Measurements from ENCODE around the gene PXK. TPM values are rescaled to one million over a fixed set of nuclear protein-coding genes. Genes with fewer than 3 reads are reported as not detected.

The PXK gene
- total RNA-seq, 2 experiments from 2014 or later, result 40.9 to 45.4 TPM

- Mint-ChIP-seq H3K9me3 (no peaks in the 10 kb centered on the region), H3K36me3 (peaks cover 8% of the 10 kb centered on the region), H3K27me3 (no peaks in the 10 kb centered on the region), H3K4me1 (ENCODE audit: low read depth) (peaks cover 10% of the 10 kb centered on the region), H3K4me3 (no peak overlapping the region), H3K27ac (no peak overlapping the region)
- intact Hi-C loops (cut with micrococcal nuclease), result no loop called here
- ChIA-PET POLR2A (no interaction called here), CTCF (interaction anchor here (1.3 kb wide), 1 partner anchor 182 kb away, joined by 4 read pairs; no protein-coding TSS in a partner anchor)
- DNase-seq, result no peak
Measured at GRCh38 chr3:58369876-58370275, 37.2 kb downstream of the PXK start.

- no peak overlapping the region for H3K4me3 Mint-ChIP-seq
- peaks cover 6% of the 10 kb centered on the region for H3K4me1 Mint-ChIP-seq (ENCODE audit: low read depth)
- ChIA-PET POLR2A (no interaction called here), CTCF (interaction anchor here (1.3 kb wide), 1 partner anchor 182 kb away, joined by 4 read pairs; no protein-coding TSS in a partner anchor)
- DNase-seq, result no peak
- H3K9me3 Mint-ChIP-seq, result no peaks in the 10 kb centered on the region
- H3K27ac Mint-ChIP-seq, result no peak overlapping the region
- intact Hi-C loops (cut with micrococcal nuclease), result no loop called here
- H3K27me3 Mint-ChIP-seq, result no peaks in the 10 kb centered on the region
- peaks cover 8% of the 10 kb centered on the region for H3K36me3 Mint-ChIP-seq
Measured at GRCh38 chr3:58370407-58370806, 37.7 kb downstream of the PXK start.

DNA sequence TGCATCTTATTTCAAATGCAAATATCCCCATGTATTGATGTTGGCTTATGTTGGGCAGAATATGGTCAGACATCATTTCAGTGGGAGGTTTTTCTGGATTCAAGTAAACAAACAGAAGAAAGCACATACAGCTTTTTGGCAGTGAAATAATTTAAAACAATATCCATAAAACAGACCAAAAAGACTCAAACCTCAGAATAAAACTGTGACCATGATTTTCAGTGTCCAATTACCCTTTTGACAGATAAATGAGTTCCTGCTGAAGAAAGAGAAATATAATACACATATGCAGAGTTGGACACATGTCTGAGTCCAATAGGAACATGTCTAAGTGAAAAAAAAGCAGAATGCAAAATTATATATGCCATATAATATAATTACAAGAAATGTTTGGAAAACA, 39.1 kb downstream of the PXK start:
- DNase-seq, result no peak
- H3K4me1 Mint-ChIP-seq (ENCODE audit: low read depth), result no peaks in the 10 kb centered on the region
- ChIA-PET CTCF (no interaction called here), POLR2A (no interaction called here)
- H3K4me3 Mint-ChIP-seq, result no peak overlapping the region
- H3K27ac Mint-ChIP-seq, result no peak overlapping the region
- intact Hi-C loops (cut with micrococcal nuclease), result no loop called here
- H3K27me3 Mint-ChIP-seq, result no peaks in the 10 kb centered on the region
- H3K9me3 Mint-ChIP-seq, result no peaks in the 10 kb centered on the region
- peaks cover 8% of the 10 kb centered on the region for H3K36me3 Mint-ChIP-seq

DNA sequence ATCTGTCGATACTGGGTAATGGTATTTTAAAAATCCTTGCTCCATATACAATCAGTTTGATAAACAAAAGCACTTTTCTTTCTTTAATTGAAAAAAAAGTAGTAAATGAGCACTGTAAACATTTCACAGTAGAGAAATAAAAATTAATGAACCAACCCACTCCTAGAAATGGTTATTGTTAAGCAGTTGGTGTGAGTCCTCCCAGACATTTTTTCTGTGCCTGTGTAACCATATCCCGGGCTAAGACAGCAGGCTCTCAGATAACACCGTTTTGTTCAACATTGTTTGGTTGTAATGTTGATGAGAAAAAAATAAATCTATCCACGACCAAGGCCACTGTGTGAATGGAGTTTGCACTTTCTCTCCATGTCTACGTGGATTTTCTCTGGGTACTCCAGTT, 42.6 kb downstream of the PXK start:
- Mint-ChIP-seq H3K9me3 (no peaks in the 10 kb centered on the region), H3K27me3 (no peaks in the 10 kb centered on the region), H3K4me1 (ENCODE audit: low read depth) (no peaks in the 10 kb centered on the region), H3K4me3 (no peak overlapping the region), H3K36me3 (peaks cover 5% of the 10 kb centered on the region), H3K27ac (no peak overlapping the region)
- intact Hi-C loops (cut with micrococcal nuclease), result no loop called here
- DNase-seq, result no peak
- POLR2A ChIA-PET, result no interaction called here
- CTCF ChIA-PET, result no interaction called here

GRCh38 chr3:58377168-58377567, 44.5 kb downstream of the PXK start:
- no peaks in the 10 kb centered on the region for H3K4me1 Mint-ChIP-seq (ENCODE audit: low read depth)
- DNase-seq, result no peak
- no peaks in the 10 kb centered on the region for H3K27me3 Mint-ChIP-seq
- CTCF ChIA-PET, result interaction anchor here (0.9 kb wide), 1 partner anchor 49 kb away, joined by 3 read pairs; no protein-coding TSS in a partner anchor
- POLR2A ChIA-PET, result no interaction called here
- H3K9me3 Mint-ChIP-seq, result no peaks in the 10 kb centered on the region
- no peak overlapping the region for H3K27ac Mint-ChIP-seq
- no peak overlapping the region for H3K4me3 Mint-ChIP-seq
- peaks cover 4% of the 10 kb centered on the region for H3K36me3 Mint-ChIP-seq
- intact Hi-C loops (cut with micrococcal nuclease), result no loop called here

DNA sequence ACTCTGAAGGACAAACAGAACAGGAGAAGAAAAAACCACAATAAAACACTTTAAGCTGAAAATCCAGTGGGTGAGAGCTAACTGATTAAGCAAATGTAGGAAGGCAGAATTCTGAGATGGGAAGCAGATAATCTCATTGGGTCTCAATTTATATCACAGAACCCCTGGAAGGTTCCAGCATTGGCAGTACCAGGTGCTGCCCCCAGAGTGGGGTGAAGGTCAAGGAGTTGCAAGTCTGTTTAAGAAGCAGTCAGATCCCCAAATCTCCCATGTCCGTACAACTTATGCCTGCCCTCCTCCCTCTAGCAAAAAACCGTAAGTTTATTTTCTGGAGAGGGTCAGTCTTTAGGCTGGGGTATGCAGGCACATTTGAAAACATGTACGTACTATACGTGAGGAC, 45.1 kb downstream of the PXK start:
- DNase-seq, result no peak
- no peaks in the 10 kb centered on the region for H3K4me1 Mint-ChIP-seq (ENCODE audit: low read depth)
- ChIA-PET POLR2A (no interaction called here), CTCF (interaction anchor here (0.9 kb wide), 1 partner anchor 48 kb away, joined by 3 read pairs; no protein-coding TSS in a partner anchor)
- no peaks in the 10 kb centered on the region for H3K27me3 Mint-ChIP-seq
- H3K9me3 Mint-ChIP-seq, result no peaks in the 10 kb centered on the region
- H3K4me3 Mint-ChIP-seq, result no peak overlapping the region
- peaks cover 4% of the 10 kb centered on the region for H3K36me3 Mint-ChIP-seq
- no peak overlapping the region for H3K27ac Mint-ChIP-seq
- intact Hi-C loops (cut with micrococcal nuclease), result no loop called here

DNA sequence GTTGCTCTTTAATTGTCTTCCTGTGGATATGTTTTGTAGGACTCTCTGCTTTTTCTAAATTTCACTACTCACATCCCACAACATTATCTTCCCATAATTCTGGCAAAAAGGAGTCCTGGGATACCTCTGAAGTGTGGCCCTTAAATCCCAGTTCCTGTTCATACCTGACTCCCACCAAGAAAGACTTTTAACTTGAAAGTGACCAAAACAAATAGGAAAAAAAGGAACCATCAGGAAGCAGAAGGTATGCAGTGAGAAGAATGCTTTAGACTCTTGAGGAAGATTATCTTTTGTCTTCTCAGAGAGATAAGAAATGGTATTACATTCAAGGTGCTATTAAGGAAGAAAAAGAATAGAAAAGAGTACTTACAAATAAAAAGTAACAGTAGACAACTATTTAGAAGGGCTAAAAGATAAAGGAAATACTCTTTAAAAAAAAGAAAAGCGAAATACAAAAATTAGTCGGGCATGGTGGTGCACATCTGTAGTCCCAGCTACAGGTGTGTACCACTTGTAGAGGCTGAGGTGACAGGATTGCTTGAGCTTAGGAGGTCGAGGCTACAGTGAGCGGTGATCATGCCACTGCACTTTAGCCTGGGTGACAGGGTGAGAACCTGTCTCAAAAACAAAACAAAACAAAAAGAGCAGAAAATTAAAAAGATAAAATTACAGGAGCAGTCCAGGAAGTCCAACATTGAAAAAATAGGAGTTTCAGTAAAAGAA, 46.8 kb downstream of the PXK start:
- no peak for DNase-seq
- no peak overlapping the region for H3K4me3 Mint-ChIP-seq
- no peaks in the 10 kb centered on the region for H3K27me3 Mint-ChIP-seq
- intact Hi-C loops (cut with micrococcal nuclease), result no loop called here
- no peak overlapping the region for H3K27ac Mint-ChIP-seq
- H3K4me1 Mint-ChIP-seq (ENCODE audit: low read depth), result no peaks in the 10 kb centered on the region
- H3K36me3 Mint-ChIP-seq, result peaks cover 3% of the 10 kb centered on the region
- no peaks in the 10 kb centered on the region for H3K9me3 Mint-ChIP-seq
- ChIA-PET CTCF (interaction anchor here (1.1 to 1.2 kb wide), 2 partner anchors 29 to 73 kb away, joined by 3 to 6 read pairs; partner anchors contain the start of genes HTD2 and RPP14), POLR2A (no interaction called here)

GRCh38 chr3:58383476-58383875, 50.8 kb downstream of the PXK start:
- CTCF ChIA-PET, result no interaction called here
- POLR2A ChIA-PET, result no interaction called here

DNA sequence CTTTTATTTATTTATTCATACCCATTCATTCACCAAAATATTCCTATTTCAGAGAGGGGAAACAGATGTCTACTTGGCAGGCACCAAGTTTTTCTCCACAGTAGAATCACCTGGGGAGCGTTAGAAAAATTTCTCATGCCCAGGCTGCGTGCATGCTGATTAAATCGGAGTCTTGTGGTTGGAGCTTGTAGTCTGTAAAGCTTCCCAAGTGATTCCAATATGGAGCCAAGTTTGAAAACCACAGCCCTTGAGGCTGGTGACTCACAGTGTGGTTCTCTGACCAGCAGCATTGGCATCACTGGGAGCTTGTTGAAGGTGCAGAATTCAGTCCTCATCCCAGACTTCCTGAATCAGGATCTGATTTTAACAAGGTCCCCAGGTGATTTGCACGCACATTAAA, 51.2 kb downstream of the PXK start:
- intact Hi-C loops (cut with micrococcal nuclease), result no loop called here
- H3K27ac Mint-ChIP-seq, result no peak overlapping the region
- no peaks in the 10 kb centered on the region for H3K9me3 Mint-ChIP-seq
- ChIA-PET CTCF (no interaction called here), POLR2A (no interaction called here)
- peaks cover 8% of the 10 kb centered on the region for H3K36me3 Mint-ChIP-seq
- no peak overlapping the region for H3K4me3 Mint-ChIP-seq
- peaks cover 7% of the 10 kb centered on the region for H3K4me1 Mint-ChIP-seq (ENCODE audit: low read depth)
- H3K27me3 Mint-ChIP-seq, result no peaks in the 10 kb centered on the region
- no peak for DNase-seq

More at GRCh38 chr3:58383476-58383875, 50.8 kb downstream of the PXK start:
- no peak overlapping the region for H3K27ac Mint-ChIP-seq
- no peak overlapping the region for H3K4me3 Mint-ChIP-seq
- H3K9me3 Mint-ChIP-seq, result no peaks in the 10 kb centered on the region
- H3K4me1 Mint-ChIP-seq (ENCODE audit: low read depth), result peaks cover 7% of the 10 kb centered on the region
- intact Hi-C loops (cut with micrococcal nuclease), result no loop called here
- no peaks in the 10 kb centered on the region for H3K27me3 Mint-ChIP-seq
- H3K36me3 Mint-ChIP-seq, result peaks cover 8% of the 10 kb centered on the region
- DNase-seq, result no peak

- H3K27me3 Mint-ChIP-seq, result no peaks in the 10 kb centered on the region
- no peak overlapping the region for H3K27ac Mint-ChIP-seq
- no peak for DNase-seq
- H3K4me1 Mint-ChIP-seq (ENCODE audit: low read depth), result peaks cover 7% of the 10 kb centered on the region
- ChIA-PET CTCF (no interaction called here), POLR2A (no interaction called here)
- peaks cover 8% of the 10 kb centered on the region for H3K36me3 Mint-ChIP-seq
- intact Hi-C loops (cut with micrococcal nuclease), result no loop called here
- no peak overlapping the region for H3K4me3 Mint-ChIP-seq
- H3K9me3 Mint-ChIP-seq, result no peaks in the 10 kb centered on the region
Measured at GRCh38 chr3:58384381-58385090, 51.8 kb downstream of the PXK start.

- peaks cover 7% of the 10 kb centered on the region for H3K4me1 Mint-ChIP-seq (ENCODE audit: low read depth)
- H3K27me3 Mint-ChIP-seq, result no peaks in the 10 kb centered on the region
- intact Hi-C loops (cut with micrococcal nuclease), result no loop called here
- CTCF ChIA-PET, result no interaction called here
- POLR2A ChIA-PET, result no interaction called here
- no peaks in the 10 kb centered on the region for H3K9me3 Mint-ChIP-seq
- no peak overlapping the region for H3K27ac Mint-ChIP-seq
- H3K4me3 Mint-ChIP-seq, result no peak overlapping the region
- no peak for DNase-seq
- H3K36me3 Mint-ChIP-seq, result peaks cover 14% of the 10 kb centered on the region
Measured at GRCh38 chr3:58386626-58387365, 54.1 kb downstream of the PXK start.
